ENCODE data around the gene RALBP1.
"Not testable (repeated sequence)": the region's sequence is repeated elsewhere in the genome, so short reads cannot be mapped to it uniquely, and the experiment has no call there.

RALBP1 gene

DNA sequence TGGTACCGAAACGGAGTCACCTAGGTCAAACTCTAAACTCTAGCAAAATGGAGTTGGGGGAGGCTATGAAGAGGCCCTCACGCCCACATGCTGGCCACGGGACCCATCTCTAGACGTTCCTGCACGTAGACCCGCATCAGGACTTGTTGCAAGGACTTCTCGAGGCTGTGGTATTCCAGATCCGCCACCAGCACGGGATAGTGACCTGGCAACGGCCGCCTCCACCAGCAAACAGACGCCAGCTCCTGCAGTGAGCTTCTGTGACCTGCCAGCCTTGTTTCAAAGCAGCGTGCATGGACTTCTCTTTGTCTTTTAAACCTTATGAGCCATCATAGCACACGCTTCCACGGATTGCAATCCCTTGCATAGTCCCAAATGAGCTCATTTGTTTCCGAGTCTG lies 40.3 kb upstream of the RALBP1 start:
- TF ChIP-seq Cebpa-rat (IDR thresholded peaks at IDR 0.05), result no peak
- no peak overlapping the region for H3K4me2 ChIP-seq
- peaks cover 17% of the 10 kb centered on the region for H3K4me1 ChIP-seq
- H3K4me3 ChIP-seq, result no peak overlapping the region
- no peaks in the 10 kb centered on the region for H3K36me3 ChIP-seq
- no peak overlapping the region for H3K9ac ChIP-seq
- no peak overlapping the region for H3K27ac ChIP-seq
- H3K27me3 ChIP-seq, result no peaks in the 10 kb centered on the region
- 0 out of 2 replicates have a peak, but pooled peaks cover 3% of the 10 kb centered on the region for H3K9me3 ChIP-seq
- H4K20me1 ChIP-seq, result no peaks in the 10 kb centered on the region

DNA sequence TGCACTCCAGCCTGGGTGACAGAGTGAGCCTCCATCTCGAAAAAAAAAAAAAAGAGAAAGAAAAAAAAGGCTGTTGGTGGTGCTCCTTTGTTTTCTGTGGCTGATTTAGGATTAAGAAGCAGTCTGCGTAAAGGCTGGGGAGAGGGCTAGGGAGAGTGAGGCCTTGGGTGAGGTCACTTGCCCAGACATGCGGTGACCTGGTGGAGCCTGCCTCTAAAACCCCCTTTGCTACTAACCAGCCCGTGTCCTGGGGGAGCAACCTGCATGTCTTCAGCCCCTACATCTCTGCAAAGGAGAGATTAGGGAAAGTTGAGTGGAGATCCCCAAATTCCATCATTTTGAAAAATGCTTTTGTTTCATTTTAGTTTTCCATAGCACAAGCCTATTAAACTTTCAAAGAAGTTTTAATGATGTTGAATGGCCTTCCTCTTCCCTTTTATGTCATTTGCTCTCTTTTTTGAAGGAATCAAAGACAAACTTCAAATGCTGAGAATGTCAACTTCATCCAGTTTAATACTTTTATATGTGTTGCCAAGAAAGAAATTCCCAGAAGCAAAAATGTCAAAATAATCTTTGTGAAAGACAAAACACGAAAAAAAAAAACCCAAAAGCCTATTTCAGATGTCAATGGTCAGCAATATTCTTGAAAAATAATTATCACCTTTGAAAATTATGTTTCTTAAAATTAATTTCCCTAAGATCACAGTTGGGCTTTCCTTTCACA lies 38.9 kb upstream of the RALBP1 start:
- H3K4me3 ChIP-seq, result no peak overlapping the region
- no peak overlapping the region for H3K4me2 ChIP-seq
- no peaks in the 10 kb centered on the region for H4K20me1 ChIP-seq
- no peak overlapping the region for H3K27ac ChIP-seq
- H3K4me1 ChIP-seq, result peaks cover 17% of the 10 kb centered on the region
- no peaks in the 10 kb centered on the region for H3K36me3 ChIP-seq
- 0 out of 2 replicates have a peak, but pooled peaks cover 3% of the 10 kb centered on the region for H3K9me3 ChIP-seq
- no peaks in the 10 kb centered on the region for H3K27me3 ChIP-seq
- TF ChIP-seq Cebpa-rat (IDR thresholded peaks at IDR 0.05), result no peak
- H3K9ac ChIP-seq, result no peak overlapping the region

GRCh38 chr18:9437021-9437437 lies 38.3 kb upstream of the RALBP1 start:
- H3K27ac ChIP-seq, result no peak overlapping the region
- H3K9me3 ChIP-seq, result 0 out of 2 replicates have a peak, but pooled peaks cover 3% of the 10 kb centered on the region
- H4K20me1 ChIP-seq, result no peaks in the 10 kb centered on the region
- H3K36me3 ChIP-seq, result no peaks in the 10 kb centered on the region
- no peaks in the 10 kb centered on the region for H3K27me3 ChIP-seq
- H3K4me1 ChIP-seq, result peaks cover 17% of the 10 kb centered on the region
- no peak for TF ChIP-seq Cebpa-rat (IDR thresholded peaks at IDR 0.05)
- H3K4me3 ChIP-seq, result no peak overlapping the region
- H3K4me2 ChIP-seq, result no peak overlapping the region
- no peak overlapping the region for H3K9ac ChIP-seq

DNA sequence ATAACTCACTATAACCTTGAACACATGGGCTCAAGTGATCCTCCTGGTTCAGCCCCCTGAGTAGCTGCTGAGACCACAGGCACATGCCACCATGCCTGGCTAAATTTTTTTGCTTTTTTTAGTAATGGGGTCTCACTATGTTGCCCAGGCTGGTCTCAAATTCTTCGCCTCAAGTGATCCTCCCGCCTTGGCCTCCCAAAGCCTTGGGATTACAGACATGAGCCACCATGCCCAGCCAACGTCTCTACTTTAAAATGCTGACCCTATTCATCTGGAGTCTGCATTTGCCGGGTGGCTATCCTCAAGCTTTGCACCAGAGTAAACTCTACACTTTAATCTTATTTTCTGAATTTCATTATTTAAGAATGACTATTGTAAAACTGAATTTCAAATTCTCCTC lies 37.6 kb upstream of the RALBP1 start:
- TF ChIP-seq Cebpa-rat (IDR thresholded peaks at IDR 0.05), result no peak
- Histone ChIP-seq H3K27me3 (no peaks in the 10 kb centered on the region), H3K4me1 (peaks cover 17% of the 10 kb centered on the region), H3K9me3 (0 out of 2 replicates have a peak, but pooled peaks cover 3% of the 10 kb centered on the region), H3K9ac (no peak overlapping the region), H3K27ac (no peak overlapping the region), H3K36me3 (no peaks in the 10 kb centered on the region), H3K4me2 (no peak overlapping the region), H3K4me3 (no peak overlapping the region), H4K20me1 (no peaks in the 10 kb centered on the region)

- no peaks in the 10 kb centered on the region for H4K20me1 ChIP-seq
- H3K27me3 ChIP-seq, result no peaks in the 10 kb centered on the region
- no peak overlapping the region for H3K9ac ChIP-seq
- peaks cover under 1% of the 10 kb centered on the region; the same call in 1 of the 2 replicates for H3K9me3 ChIP-seq
- H3K4me3 ChIP-seq, result no peak overlapping the region
- no peaks in the 10 kb centered on the region for H3K4me1 ChIP-seq
- H3K4me2 ChIP-seq, result no peak overlapping the region
- no peak overlapping the region for H3K27ac ChIP-seq
- H3K36me3 ChIP-seq, result no peaks in the 10 kb centered on the region
- no peak for TF ChIP-seq Cebpa-rat (IDR thresholded peaks at IDR 0.05)
Observed at GRCh38 chr18:9441061-9441460, 34.3 kb upstream of the RALBP1 start.

- Histone ChIP-seq H3K9me3 (peaks cover 28% of the 10 kb centered on the region), H3K4me2 (no peak overlapping the region), H3K9ac (no peak overlapping the region), H3K4me3 (no peak overlapping the region), H3K27me3 (no peaks in the 10 kb centered on the region), H3K36me3 (no peaks in the 10 kb centered on the region), H4K20me1 (no peaks in the 10 kb centered on the region), H3K27ac (no peak overlapping the region), H3K4me1 (no peaks in the 10 kb centered on the region)
- TF ChIP-seq Cebpa-rat (IDR thresholded peaks at IDR 0.05), result no peak
Observed at GRCh38 chr18:9444549-9444948, 30.8 kb upstream of the RALBP1 start.

DNA sequence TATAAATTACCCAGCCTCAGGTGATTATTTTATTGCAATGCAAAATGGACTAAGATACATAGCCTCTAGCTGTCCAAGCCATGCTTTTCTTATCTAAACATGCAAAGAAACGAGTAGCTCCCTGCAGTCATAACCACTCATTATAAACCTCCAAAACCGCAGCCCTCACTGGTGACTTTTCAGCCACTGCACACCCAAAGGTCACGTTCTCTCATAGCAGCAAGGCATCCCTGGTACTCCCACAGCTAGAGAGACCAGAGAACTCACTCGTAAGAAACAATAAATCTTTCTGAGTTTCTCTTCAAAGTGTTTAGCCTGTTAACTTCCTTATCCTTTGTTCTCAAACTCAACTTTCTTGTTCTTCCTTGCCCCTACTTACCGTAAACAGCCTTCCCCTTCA lies 28.5 kb upstream of the RALBP1 start:
- Histone ChIP-seq H4K20me1 (no peaks in the 10 kb centered on the region), H3K4me1 (no peaks in the 10 kb centered on the region), H3K4me2 (no peak overlapping the region), H3K27ac (no peak overlapping the region), H3K4me3 (no peak overlapping the region), H3K27me3 (no peaks in the 10 kb centered on the region), H3K9me3 (peaks cover 28% of the 10 kb centered on the region), H3K36me3 (no peaks in the 10 kb centered on the region), H3K9ac (no peak overlapping the region)
- no peak for TF ChIP-seq Cebpa-rat (IDR thresholded peaks at IDR 0.05)

- Histone ChIP-seq H3K4me3 (no peak overlapping the region), H3K4me2 (no peak overlapping the region), H3K36me3 (no peaks in the 10 kb centered on the region), H3K27me3 (no peaks in the 10 kb centered on the region), H3K9me3 (peaks cover 28% of the 10 kb centered on the region), H3K4me1 (no peaks in the 10 kb centered on the region), H4K20me1 (no peaks in the 10 kb centered on the region), H3K9ac (no peak overlapping the region), H3K27ac (no peak overlapping the region)
- no peak for TF ChIP-seq Cebpa-rat (IDR thresholded peaks at IDR 0.05)
Observed at GRCh38 chr18:9447334-9447733, 28.0 kb upstream of the RALBP1 start.

DNA sequence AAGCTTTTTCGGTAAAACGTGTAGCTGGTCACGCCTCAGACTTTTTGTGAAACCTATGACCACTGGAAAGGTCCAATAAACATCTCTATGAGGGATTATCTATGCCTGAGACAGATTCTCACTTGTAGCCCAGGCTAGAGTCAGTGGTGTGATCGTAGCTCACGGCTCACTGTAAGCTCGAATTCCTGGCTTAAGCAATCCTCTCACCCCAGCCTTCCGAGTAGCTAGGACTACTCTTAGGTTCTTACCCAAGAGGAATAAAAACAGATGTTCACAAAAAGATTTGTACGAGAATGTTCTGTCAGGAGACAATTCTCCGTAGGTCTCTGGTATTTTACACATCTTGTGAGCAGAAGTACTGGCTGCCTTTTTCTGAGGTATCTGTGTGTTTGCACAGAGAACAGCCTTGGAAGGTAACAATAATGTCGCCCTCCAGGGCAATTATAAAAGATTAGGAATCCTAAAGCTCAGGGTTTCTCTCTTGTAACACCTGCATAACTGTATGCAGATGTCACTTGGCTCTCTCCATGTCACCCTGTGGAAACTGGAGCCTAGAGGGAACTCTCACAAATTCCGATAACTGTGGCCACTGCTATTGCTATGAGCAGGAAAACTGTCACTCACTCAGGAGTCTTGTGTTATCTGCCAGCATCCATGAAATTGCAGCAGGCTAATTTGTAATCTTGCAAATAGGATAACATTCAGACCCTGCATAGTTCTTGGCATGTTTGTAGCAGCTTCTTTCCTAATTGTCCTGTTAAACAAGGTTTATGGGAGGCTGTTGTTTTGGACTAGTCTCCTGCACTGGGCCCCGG lies 25.5 kb upstream of the RALBP1 start:
- Histone ChIP-seq H4K20me1 (no peaks in the 10 kb centered on the region), H3K27ac (no peak overlapping the region), H3K36me3 (no peaks in the 10 kb centered on the region), H3K9ac (no peak overlapping the region), H3K27me3 (no peaks in the 10 kb centered on the region), H3K9me3 (peaks cover 32% of the 10 kb centered on the region), H3K4me2 (no peak overlapping the region), H3K4me3 (no peak overlapping the region), H3K4me1 (no peaks in the 10 kb centered on the region)
- TF ChIP-seq Cebpa-rat (IDR thresholded peaks at IDR 0.05), result no peak

GRCh38 chr18:9450920-9451319 lies 24.4 kb upstream of the RALBP1 start:
- H3K4me1 ChIP-seq, H3K4me2 ChIP-seq, H3K27ac ChIP-seq, H4K20me1 ChIP-seq, H3K4me3 ChIP-seq, H3K36me3 ChIP-seq, H3K27me3 ChIP-seq, H3K9ac ChIP-seq: not testable (repeated sequence)
- peaks cover 43% of the 10 kb centered on the region for H3K9me3 ChIP-seq
